Measurements from ENCODE around the gene DIMT1.

DIMT1 gene

GRCh38 chr5:62403411-62404250 lies at the start of gene DIMT1:
Gene DIMT1 (minus strand): TSS chr5:62403905. CDS start chr5:62403772, 133 bp downstream.
- peak; percentile 96 for DNase-seq (ENCODE audit: low spot score)

GRCh38 chr5:62450259-62450658 lies 46.6 kb upstream of the DIMT1 start:
- no peak for DNase-seq (ENCODE audit: low spot score)

- no peak for DNase-seq (ENCODE audit: low spot score)
Observed at GRCh38 chr5:62448528-62448927, 44.8 kb upstream of the DIMT1 start.

- DNase-seq (ENCODE audit: low spot score) = peak; percentile 58
Observed at GRCh38 chr5:62432621-62433064, 28.9 kb upstream of the DIMT1 start.

GRCh38 chr5:62431735-62432620 lies 28.3 kb upstream of the DIMT1 start:
- DNase-seq (ENCODE audit: low spot score) = peak; percentile 43

- no peak for DNase-seq (ENCODE audit: low spot score)
Observed at GRCh38 chr5:62424763-62425162, 21.1 kb upstream of the DIMT1 start.

GRCh38 chr5:62421414-62421813 lies 17.7 kb upstream of the DIMT1 start:
- DNase-seq (ENCODE audit: low spot score) = peak; percentile 26

GRCh38 chr5:62419609-62420008 lies 15.9 kb upstream of the DIMT1 start:
- DNase-seq (ENCODE audit: low spot score) = no peak

GRCh38 chr5:62418462-62419076 lies 14.9 kb upstream of the DIMT1 start:
- DNase-seq (ENCODE audit: low spot score) = no peak

- DNase-seq (ENCODE audit: low spot score) = no peak
Observed at GRCh38 chr5:62413711-62414110, 10.0 kb upstream of the DIMT1 start.

- peak; percentile 99 for DNase-seq (ENCODE audit: low spot score)
Observed at GRCh38 chr5:62412549-62413329, 9.0 kb upstream of the DIMT1 start, which contains the start of gene IPO11. Gene IPO11 (plus strand): TSS chr5:62412763. CDS start chr5:62437280, 24,517 bp downstream.

- no peak for DNase-seq (ENCODE audit: low spot score)
Observed at GRCh38 chr5:62395210-62395950, 8.3 kb downstream of the DIMT1 start.

GRCh38 chr5:62386824-62387223 lies 16.9 kb downstream of the DIMT1 start:
- no peak for DNase-seq (ENCODE audit: low spot score)

- no peak for DNase-seq (ENCODE audit: low spot score)
Observed at GRCh38 chr5:62385816-62386400, 17.8 kb downstream of the DIMT1 start.

- DNase-seq (ENCODE audit: low spot score) = no peak
Observed at GRCh38 chr5:62385131-62385530, 18.6 kb downstream of the DIMT1 start.

- DNase-seq (ENCODE audit: low spot score) = peak; percentile 25
Observed at GRCh38 chr5:62376064-62376463, 27.6 kb downstream of the DIMT1 start.

- DNase-seq (ENCODE audit: low spot score) = no peak
Observed at GRCh38 chr5:62375627-62376026, 28.1 kb downstream of the DIMT1 start.

GRCh38 chr5:62374090-62374489 lies 29.6 kb downstream of the DIMT1 start:
- DNase-seq (ENCODE audit: low spot score) = no peak

- no peak for DNase-seq (ENCODE audit: low spot score)
Observed at GRCh38 chr5:62373382-62373781, 30.3 kb downstream of the DIMT1 start.

- no peak for DNase-seq (ENCODE audit: low spot score)
Observed at GRCh38 chr5:62372600-62372999, 31.1 kb downstream of the DIMT1 start.
